Omental fat pad (tissue), 4 donors: ENCODE results near the gene SCTR. TPM values are rescaled to one million over a fixed set of nuclear protein-coding genes. Genes with fewer than 3 reads are reported as not detected.

Experiments used
- ATAC-seq: fragments of 150-250 bp; one replicate; pipeline ENCODE4 v1.9.1; 2016; ENCODE audit warnings: mild to moderate bottlenecking, moderate library complexity; ENCODE audit not compliant: low FRiP score
- DNase-seq: peaks from one replicate; pipeline ENCODE4 v3.0.0-alpha.2; 2019; ENCODE audit warnings: low spot score
- total RNA-seq, 4 donors: library from RNA; depleted of rRNA; stranded (reverse); fragments of >200 nt; gene quantifications; one replicate each; pipeline ENCODE4 v1.1.0, GENCODE V29; 2016
- TF ChIP-seq, protein P1 (sequence below), 3 donors: fragments of 450-650 bp; IDR thresholded peaks; one replicate each; pipeline ENCODE4 v1.5.1; 2016 to 2017; ENCODE audit warnings: antibody characterized with exemption in 3 of 3, mild to moderate bottlenecking in 3 of 3, moderate library complexity in 2 of 3

SCTR gene
- total RNA-seq, 4 donors from 2014 or later = not detected

DNA sequence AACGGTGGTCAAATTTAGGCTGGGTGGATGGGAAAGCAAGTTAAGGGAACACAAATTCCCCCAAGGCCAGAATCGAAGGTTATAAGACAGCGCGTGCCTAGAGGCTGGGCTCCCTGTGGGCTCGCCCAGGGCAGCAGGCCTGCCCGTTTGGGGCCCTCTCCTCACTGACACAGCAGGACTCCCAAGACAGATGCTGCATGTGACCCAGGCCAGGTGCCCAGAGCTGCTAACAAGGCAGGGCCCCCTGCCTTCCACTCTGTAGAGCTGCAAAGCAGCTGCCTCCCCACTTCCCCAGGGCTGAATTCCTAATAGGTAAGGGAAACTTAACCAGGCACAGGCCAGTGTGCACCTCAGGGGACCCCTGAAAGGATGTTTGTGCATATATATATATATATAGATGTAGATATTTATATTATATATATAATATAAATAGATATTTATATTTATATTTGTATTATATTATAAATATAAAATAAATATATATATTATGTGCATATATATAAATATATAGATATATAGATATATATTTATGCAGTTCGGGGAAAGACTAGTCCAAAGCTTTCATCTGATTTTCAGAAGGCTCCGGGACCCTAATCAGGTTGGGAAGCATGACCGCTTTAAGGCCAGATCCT, 48.9 kb downstream of the SCTR start:
- TF ChIP-seq, protein P1, sequence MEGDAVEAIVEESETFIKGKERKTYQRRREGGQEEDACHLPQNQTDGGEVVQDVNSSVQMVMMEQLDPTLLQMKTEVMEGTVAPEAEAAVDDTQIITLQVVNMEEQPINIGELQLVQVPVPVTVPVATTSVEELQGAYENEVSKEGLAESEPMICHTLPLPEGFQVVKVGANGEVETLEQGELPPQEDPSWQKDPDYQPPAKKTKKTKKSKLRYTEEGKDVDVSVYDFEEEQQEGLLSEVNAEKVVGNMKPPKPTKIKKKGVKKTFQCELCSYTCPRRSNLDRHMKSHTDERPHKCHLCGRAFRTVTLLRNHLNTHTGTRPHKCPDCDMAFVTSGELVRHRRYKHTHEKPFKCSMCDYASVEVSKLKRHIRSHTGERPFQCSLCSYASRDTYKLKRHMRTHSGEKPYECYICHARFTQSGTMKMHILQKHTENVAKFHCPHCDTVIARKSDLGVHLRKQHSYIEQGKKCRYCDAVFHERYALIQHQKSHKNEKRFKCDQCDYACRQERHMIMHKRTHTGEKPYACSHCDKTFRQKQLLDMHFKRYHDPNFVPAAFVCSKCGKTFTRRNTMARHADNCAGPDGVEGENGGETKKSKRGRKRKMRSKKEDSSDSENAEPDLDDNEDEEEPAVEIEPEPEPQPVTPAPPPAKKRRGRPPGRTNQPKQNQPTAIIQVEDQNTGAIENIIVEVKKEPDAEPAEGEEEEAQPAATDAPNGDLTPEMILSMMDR (IDR thresholded peaks at IDR 0.05) = no peak
- no peak for DNase-seq
- no peak for ATAC-seq

DNA sequence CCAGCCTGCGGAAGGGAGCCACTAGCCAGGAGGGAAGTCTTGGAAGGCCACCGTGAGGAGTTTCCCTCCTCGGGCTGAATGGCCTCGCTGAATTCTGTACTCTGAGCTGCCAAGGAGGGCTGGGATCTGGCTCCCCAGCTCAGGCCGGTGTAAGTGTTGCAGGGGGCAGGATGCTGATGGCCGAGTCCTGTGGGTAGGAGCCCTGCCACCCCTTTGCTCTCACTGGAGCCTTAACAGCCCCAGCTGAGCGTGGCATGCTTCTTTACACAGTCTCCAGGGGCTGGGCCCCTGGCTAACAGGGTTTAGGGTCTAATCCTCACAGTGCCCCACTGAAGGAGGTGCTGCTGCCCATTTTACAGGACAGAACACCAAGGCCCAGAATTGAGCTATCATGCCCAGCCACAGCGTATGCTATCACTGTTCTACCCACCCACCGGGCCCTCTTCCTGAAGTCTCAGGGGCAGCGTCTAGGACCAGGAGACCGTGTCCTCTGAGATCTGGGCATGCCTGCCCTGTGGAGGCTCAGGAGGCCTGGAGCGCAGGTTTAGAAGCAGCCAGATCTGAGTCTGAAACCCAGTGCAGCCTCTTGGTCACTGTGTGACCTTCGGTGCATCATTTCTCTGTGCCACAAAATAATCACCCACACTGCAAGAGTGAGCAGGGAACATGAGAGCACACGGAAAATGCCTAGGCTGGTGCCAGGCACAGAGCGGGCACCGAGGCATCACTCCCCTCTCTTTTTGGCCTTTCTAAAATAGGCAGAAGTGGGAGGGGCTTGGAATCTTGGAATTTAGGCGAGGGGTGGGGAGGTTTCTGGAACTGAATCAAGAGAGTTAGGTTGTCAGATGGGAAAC, 49.7 kb downstream of the SCTR start:
- DNase-seq (no peak), ATAC-seq (no peak)
- TF ChIP-seq, protein P1 (IDR thresholded peaks at IDR 0.05) = no peak

DNA sequence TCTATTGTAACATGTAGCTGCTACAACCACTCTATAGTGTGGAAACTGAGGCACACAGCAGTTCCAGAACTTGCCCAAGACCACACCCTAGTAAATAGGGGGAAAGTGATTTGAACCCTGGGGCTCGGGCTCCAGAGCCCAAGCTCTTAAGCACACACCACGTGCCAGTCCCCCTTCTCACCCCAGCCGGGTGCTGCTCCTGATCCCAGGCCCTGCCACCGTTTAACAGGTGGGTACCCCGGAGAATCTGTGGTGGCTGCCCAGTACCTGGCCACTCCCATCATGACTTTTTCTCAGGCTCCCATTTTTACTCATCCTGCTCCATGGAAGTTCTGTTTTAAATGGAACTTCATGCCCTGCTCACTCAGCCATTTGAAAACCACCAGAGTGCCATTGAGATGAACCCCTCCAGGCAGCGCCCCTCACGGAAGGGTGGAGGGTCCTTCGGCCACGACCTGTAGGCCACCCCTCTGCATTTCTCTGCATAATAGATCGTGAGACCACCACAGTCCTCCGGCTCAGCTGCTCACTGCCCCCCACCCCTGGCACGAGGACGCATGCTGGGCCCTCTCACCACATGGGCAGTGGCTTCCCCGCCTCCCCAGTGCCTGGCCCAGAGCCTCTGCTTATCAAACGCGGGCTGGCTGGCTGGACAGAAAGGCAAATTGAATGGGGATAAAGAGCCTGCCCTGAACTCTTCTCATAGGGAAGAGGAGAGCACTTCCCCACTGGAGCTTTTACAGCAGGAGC, 50.5 kb downstream of the SCTR start:
- TF ChIP-seq, protein P1 (IDR thresholded peaks at IDR 0.05) = no peak
- DNase-seq (no peak), ATAC-seq (no peak)

DNA sequence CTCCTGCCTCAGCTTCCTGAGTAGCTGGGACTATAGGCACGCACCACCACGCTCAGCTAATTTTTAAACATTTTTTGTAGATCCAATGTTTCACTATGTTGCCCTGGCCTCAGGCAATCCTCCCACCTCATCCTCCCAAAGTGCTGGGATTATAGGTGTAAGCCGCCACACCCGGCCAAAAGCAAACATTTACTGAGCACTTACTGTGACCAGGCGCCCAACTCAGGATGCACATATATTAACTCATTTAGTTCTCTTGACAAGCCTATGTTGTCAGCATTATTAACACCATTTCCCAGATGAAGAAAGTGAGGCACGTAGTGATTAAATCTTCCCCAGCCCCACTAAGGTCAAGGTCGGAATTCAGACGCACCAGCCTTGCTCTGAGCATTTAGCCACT, 51.5 kb downstream of the SCTR start:
- DNase-seq (no peak), ATAC-seq (no peak)
- TF ChIP-seq, protein P1 (IDR thresholded peaks at IDR 0.05) = no peak

DNA sequence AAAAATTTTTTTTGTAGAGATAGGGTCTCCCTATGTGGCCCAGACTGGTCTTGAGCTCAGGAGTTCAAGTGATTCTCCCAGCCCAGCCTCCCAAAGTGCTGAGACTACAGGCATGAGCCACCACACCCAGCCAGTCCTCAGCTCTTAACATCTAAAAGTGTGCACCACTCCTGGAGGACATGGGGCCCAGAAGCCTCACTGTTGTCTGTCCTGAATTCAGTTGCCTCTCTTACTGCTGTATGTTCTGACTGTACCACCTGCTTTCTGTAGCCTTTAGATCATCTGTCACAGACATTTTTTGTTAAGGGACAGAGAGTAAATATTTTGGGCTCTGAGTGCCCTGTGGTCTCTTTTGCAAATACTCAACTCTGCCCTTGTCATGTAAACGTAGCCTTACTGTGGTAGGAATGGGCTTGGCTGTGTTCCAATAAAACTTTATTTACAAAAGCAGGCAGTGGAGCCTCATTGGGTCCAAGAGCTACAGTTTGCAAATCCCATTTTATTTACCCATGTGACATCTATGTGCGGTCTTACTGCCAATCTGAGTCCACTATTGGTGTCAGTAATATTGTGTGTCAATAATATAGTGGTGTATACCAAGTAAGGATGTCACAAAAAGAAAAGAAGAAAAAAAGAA, 54.5 kb downstream of the SCTR start:
- ATAC-seq (no peak), DNase-seq (no peak)
- TF ChIP-seq, protein P1 (IDR thresholded peaks at IDR 0.05) = no peak

DNA sequence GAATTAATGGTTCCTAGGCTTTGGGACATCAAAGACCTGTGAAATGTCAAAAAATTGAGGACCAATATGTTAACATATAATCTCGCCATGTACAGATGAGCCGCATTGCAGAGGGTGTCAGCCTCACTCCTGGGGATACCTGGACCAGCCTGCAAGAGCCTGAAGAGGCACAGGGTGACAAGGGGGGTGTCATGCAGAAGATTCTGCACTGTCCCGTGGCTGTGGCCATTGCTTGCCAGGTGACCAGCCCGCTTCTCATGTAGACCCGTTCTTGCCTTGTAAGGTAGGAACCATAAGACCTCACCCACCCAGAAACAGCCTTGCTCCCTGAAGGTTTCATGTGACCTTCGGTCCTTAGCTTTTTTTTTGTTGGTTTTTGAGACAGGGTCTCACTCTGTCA, 55.2 kb downstream of the SCTR start:
- DNase-seq = no peak
- ATAC-seq = no peak
- TF ChIP-seq, protein P1 (IDR thresholded peaks at IDR 0.05) = no peak
